ENCODE measurements around the gene TTC39A. TPM values are rescaled to one million over a fixed set of nuclear protein-coding genes. Genes with fewer than 3 reads are reported as not detected.

Gene TTC39A
- total RNA-seq, 2 donors from 2014 or later = 7.9 to 21.3 TPM

- Histone ChIP-seq H3K36me3 (replicated peaks in 1 of 2; ENCODE audit: insufficient read depth in 1 of 2, low read depth in 2 of 2) (peaks cover 0 to 2% of the 10 kb centered on the region in 2 donors), H3K9me3 (no peaks in the 10 kb centered on the region), H3K27ac (no peak overlapping the region), H3K4me1 (peaks cover 22% of the 10 kb centered on the region), H3K4me3 (no peak overlapping the region), H3K27me3 (no peaks in the 10 kb centered on the region)
- DNase-seq (no peak), ATAC-seq (no peak)
- TF ChIP-seq POLR2A (IDR thresholded peaks at IDR 0.05) = no peak
- TF ChIP-seq CTCF (IDR thresholded peaks at IDR 0.05) = no peak
- intact Hi-C loops (cut with DNase I) = no loop called here
- 87 to 93% methylated on average over 4 to 10 of the region's 10 CpGs for WGBS, 2 donors
These were observed 28.1 kb downstream of the TTC39A start for GRCh38 chr1:51302270-51302669.

- no peak overlapping the region for H3K27ac ChIP-seq
- H3K27me3 ChIP-seq = no peaks in the 10 kb centered on the region
- no peak overlapping the region for H3K4me3 ChIP-seq
- H3K9me3 ChIP-seq = no peaks in the 10 kb centered on the region
- no peak for DNase-seq
- 80 to 88% methylated on average over 1 to 3 of the region's 3 CpGs for WGBS, 2 donors
- peaks cover 27% of the 10 kb centered on the region for H3K4me1 ChIP-seq
- no peak for TF ChIP-seq CTCF (IDR thresholded peaks at IDR 0.05)
- TF ChIP-seq POLR2A (IDR thresholded peaks at IDR 0.05) = no peak
- ATAC-seq = no peak
- intact Hi-C loops (cut with DNase I) = no loop called here
- H3K36me3 ChIP-seq (replicated peaks in 1 of 2; ENCODE audit: insufficient read depth in 1 of 2, low read depth in 2 of 2) = peaks cover 0 to 2% of the 10 kb centered on the region in 2 donors
These were observed 28.6 kb downstream of the TTC39A start for GRCh38 chr1:51301844-51302162.

GRCh38 chr1:51301152-51301843 is 29.1 kb downstream of the TTC39A start:
- DNase-seq (no peak), ATAC-seq (no peak)
- Histone ChIP-seq H3K9me3 (no peaks in the 10 kb centered on the region), H3K4me1 (peaks cover 32% of the 10 kb centered on the region), H3K36me3 (replicated peaks in 1 of 2; ENCODE audit: insufficient read depth in 1 of 2, low read depth in 2 of 2) (peaks cover 0 to 2% of the 10 kb centered on the region in 2 donors), H3K4me3 (no peak overlapping the region), H3K27ac (no peak overlapping the region), H3K27me3 (no peaks in the 10 kb centered on the region)
- intact Hi-C loops (cut with DNase I) = no loop called here
- no peak for TF ChIP-seq POLR2A (IDR thresholded peaks at IDR 0.05)
- TF ChIP-seq CTCF (IDR thresholded peaks at IDR 0.05) = no peak
- whole genome bisulfite sequencing, 2 donors = 88 to 90% methylated on average over 3 to 10 of the region's 10 CpGs

GRCh38 chr1:51299981-51300670 is 30.2 kb downstream of the TTC39A start:
- ATAC-seq (no peak), DNase-seq (no peak)
- intact Hi-C loops (cut with DNase I) = no loop called here
- Histone ChIP-seq H3K4me1 (peaks cover 24% of the 10 kb centered on the region), H3K27me3 (no peaks in the 10 kb centered on the region), H3K36me3 (replicated peaks in 1 of 2; ENCODE audit: insufficient read depth in 1 of 2, low read depth in 2 of 2) (peaks cover 0 to 2% of the 10 kb centered on the region in 2 donors), H3K27ac (no peak overlapping the region), H3K4me3 (no peak overlapping the region), H3K9me3 (no peaks in the 10 kb centered on the region)
- TF ChIP-seq POLR2A (IDR thresholded peaks at IDR 0.05) (no peak), CTCF (IDR thresholded peaks at IDR 0.05) (no peak)
- 67 to 80% methylated on average over 4 to 6 of the region's 6 CpGs for WGBS, 2 donors
